SK-N-SH (cell line): ENCODE measurements around the gene DARS2. TPM values are rescaled to one million over a fixed set of nuclear protein-coding genes. Genes with fewer than 3 reads are reported as not detected.

Source experiments
- CTCF ChIA-PET: fragments of 300-600, 350-600 bp; formaldehyde crosslinking; extraction: SDS; loops from one replicate; lab custom pipeline; 2021; lab: Yijun Ruan, JAX
- POLR2A ChIA-PET: fragments of 350-600 bp; sonication (Branson Sonifier 250); formaldehyde crosslinking; extraction: SDS; loops from one replicate; lab custom pipeline; 2020; ENCODE audit warnings: antibody characterized with exemption, inconsistent platforms; lab: Yijun Ruan, JAX
- DNase-seq: peaks from one replicate; pipeline ENCODE4 v3.0.0; 2012
- H2AFZ ChIP-seq: fragments of 200-600 bp; sonication (generic); 2 replicates; pipeline ENCODE4 v1.8.1; 2016; ENCODE audit warnings: antibody characterized with exemption, mild to moderate bottlenecking, low read depth
- H3F3A ChIP-seq: fragments of 200-600 bp; sonication (generic); replicated peaks from 2 replicates; pipeline ENCODE3; 2016; ENCODE audit warnings: antibody characterized with exemption, mild to moderate bottlenecking; ENCODE audit not compliant: insufficient read depth
- H3K27ac ChIP-seq, 2 experiments: fragments of 200-500 bp in 1 of 2; fragments of 200-600 bp in 1 of 2; sonication (Bioruptor generic) in 1 of 2; sonication (generic), shearing (Covaris generic) in 1 of 2; 2 replicates each; pipeline versions ENCODE4 v1.5.1 to v1.6.1; 2014 to 2016; ENCODE audit warnings: low read depth in 2 of 2, inconsistent platforms in 1 of 2, low read length in 1 of 2, mild to moderate bottlenecking in 1 of 2, mixed read lengths in 1 of 2
- H3K27me3 ChIP-seq: fragments of 200-600 bp; sonication (generic), shearing (Covaris generic); 2 replicates; pipeline ENCODE4 v1.6.1; 2016; ENCODE audit warnings: mixed run types; ENCODE audit not compliant: insufficient read depth
- H3K36me3 ChIP-seq, 2 experiments: fragments of 200-500 bp in 1 of 2; fragments of 200-600 bp in 1 of 2; sonication (Bioruptor generic) in 1 of 2; sonication (generic) in 1 of 2; replicated peaks in 1 of 2; 2 replicates each; pipeline versions ENCODE3 to v1.5.1; 2014 to 2016; ENCODE audit warnings: low read length in 1 of 2, mild to moderate bottlenecking in 1 of 2; ENCODE audit not compliant: insufficient read depth in 2 of 2, control insufficient read depth in 1 of 2
- H3K4me1 ChIP-seq, 2 experiments: fragments of 200-500 bp in 1 of 2; fragments of 200-600 bp in 1 of 2; sonication (Bioruptor generic) in 1 of 2; sonication (generic), shearing (Covaris generic) in 1 of 2; 2 replicates each; pipeline versions ENCODE4 v1.5.1 to v1.6.1; 2014 to 2016; ENCODE audit warnings: low read depth in 1 of 2, low read length in 1 of 2, mixed run types in 1 of 2; ENCODE audit not compliant: insufficient read depth in 2 of 2, control insufficient read depth in 1 of 2
- H3K4me2 ChIP-seq: fragments of 200-600 bp; sonication (generic), shearing (Covaris generic); 2 replicates; pipeline ENCODE4 v1.6.1; 2017; ENCODE audit warnings: mixed run types
- H3K4me3 ChIP-seq, 2 experiments: fragments of 200-500 bp in 1 of 2; fragments of 200-600 bp in 1 of 2; sonication (Bioruptor generic) in 1 of 2; sonication (generic), shearing (Covaris generic) in 1 of 2; 2 replicates each; pipeline versions ENCODE4 v1.5.1 to v1.8.1; 2014 to 2016; ENCODE audit warnings: low read depth in 2 of 2, inconsistent platforms in 1 of 2, low read length in 1 of 2, mild to moderate bottlenecking in 1 of 2, mixed read lengths in 1 of 2, moderate library complexity in 1 of 2
- H3K79me2 ChIP-seq: fragments of 200-600 bp; sonication (generic); 2 replicates; pipeline ENCODE4 v1.8.1; 2017; ENCODE audit warnings: mild to moderate bottlenecking; ENCODE audit not compliant: insufficient read depth
- H3K9ac ChIP-seq: fragments of 200-600 bp; sonication (generic); 2 replicates; pipeline ENCODE4 v1.6.1; 2017; ENCODE audit warnings: mixed run types
- H3K9me2 ChIP-seq: fragments of 200-600 bp; sonication (generic); 2 replicates; pipeline ENCODE4 v1.6.1; 2017; ENCODE audit warnings: mixed run types
- H3K9me3 ChIP-seq: fragments of 200-600 bp; sonication (generic); 2 replicates; pipeline ENCODE4 v1.6.1; 2017; ENCODE audit warnings: mixed run types, mild to moderate bottlenecking, moderate library complexity
- H4K20me1 ChIP-seq: fragments of 200-600 bp; sonication (generic); 2 replicates; pipeline ENCODE4 v1.6.1; 2017; ENCODE audit warnings: mild to moderate bottlenecking, mixed run types; ENCODE audit not compliant: insufficient read depth
- CHD2 ChIP-seq: fragments of 150-350 bp; IDR thresholded peaks from 2 replicates; pipeline ENCODE4 v1.6.1; 2018; ENCODE audit warnings: low read length; ENCODE audit not compliant: partially characterized antibody
- CTCF ChIP-seq: fragments of 200-600 bp; sonication (generic); IDR thresholded peaks from 2 replicates; pipeline ENCODE4 v1.6.1; 2017; ENCODE audit warnings: antibody characterized with exemption, mild to moderate bottlenecking, moderate library complexity
- EZH2phosphoT487 ChIP-seq: fragments of 200-600 bp; sonication (generic); IDR thresholded peaks from 2 replicates; pipeline ENCODE4 v1.6.1; 2017; ENCODE audit warnings: low read depth, mixed run types, mild to moderate bottlenecking, antibody characterized with exemption, moderate library complexity, borderline replicate concordance
- FOSL2 ChIP-seq: IDR thresholded peaks from 2 replicates; pipeline ENCODE4 v1.4.0; 2012; ENCODE audit warnings: low read depth, mild to moderate bottlenecking, moderate library complexity, borderline replicate concordance
- GATA2 ChIP-seq: sonication (generic); formaldehyde crosslinking; IDR thresholded peaks from 2 replicates; pipeline ENCODE4 v1.5.0; 2020; ENCODE audit warnings: mild to moderate bottlenecking, missing genetic modification reagents
- IRF3 ChIP-seq: fragments of 150-350 bp; IDR thresholded peaks from 2 replicates; pipeline ENCODE4 v1.6.1; 2016; ENCODE audit warnings: mild to moderate bottlenecking, low read depth, low read length
- MAX ChIP-seq: IDR thresholded peaks from 2 replicates; pipeline ENCODE4 v1.4.0; 2012; ENCODE audit warnings: low read depth
- MEF2A ChIP-seq: IDR thresholded peaks from 2 replicates; pipeline ENCODE4 v1.4.0; 2012; ENCODE audit warnings: low read depth, borderline replicate concordance
- MXI1 ChIP-seq: IDR thresholded peaks from 2 replicates; pipeline ENCODE4 v1.6.1; 2012; ENCODE audit warnings: mild to moderate bottlenecking, low read depth, low read length, improper control_type of control experiment
- NFIC ChIP-seq: IDR thresholded peaks from 2 replicates; pipeline ENCODE4 v1.4.0; 2012; ENCODE audit warnings: borderline replicate concordance
- NRF1 ChIP-seq: IDR thresholded peaks from 2 replicates; pipeline ENCODE4 v1.6.1; 2012; ENCODE audit warnings: low read depth, mild to moderate bottlenecking, low read length
- RAD21 ChIP-seq: IDR thresholded peaks from 2 replicates; pipeline ENCODE4 v1.6.1; 2012; ENCODE audit warnings: mild to moderate bottlenecking, low read length
- RXRA ChIP-seq: IDR thresholded peaks from 2 replicates; pipeline ENCODE4 v1.4.0; 2012; ENCODE audit warnings: low read depth, mild to moderate bottlenecking, borderline replicate concordance
- TAF1 ChIP-seq: IDR thresholded peaks from 2 replicates; pipeline ENCODE4 v1.6.1; 2012; ENCODE audit warnings: low read depth, mild to moderate bottlenecking, low read length, moderate library complexity, borderline replicate concordance
- USF1 ChIP-seq: IDR thresholded peaks from 2 replicates; pipeline ENCODE4 v1.4.0; 2012; ENCODE audit warnings: low read depth, borderline replicate concordance
- WGBS: methylation state at CpG from one replicate; pipeline ENCODE4 v1.1.6; 2017; ENCODE audit warnings: low lambda C conversion rate; 5-methylcytosine and 5-hydroxymethylcytosine counted together
- polyA plus RNA-seq, 3 experiments: library from polyadenylated mRNA; depleted of rRNA; stranded (reverse); fragments of >200 nt; gene quantifications; 2 replicates each; pipeline ENCODE4 v1.2.3, GENCODE V29; 2012
- TF ChIP-seq, protein P1 (sequence below): fragments of 150-350 bp; IDR thresholded peaks from 2 replicates; pipeline ENCODE4 v1.6.1; 2017; ENCODE audit warnings: antibody characterized with exemption, low read length, low read depth, borderline replicate concordance

Gene DARS2
- polyA plus RNA-seq, 1 of the 3 experiments (the other 2 are of a cell fraction) = 17.1 TPM

- no peak for DNase-seq
- H2AFZ ChIP-seq = no peak overlapping the region
- no peak overlapping the region for H3K9ac ChIP-seq
- H3K9me3 ChIP-seq = no peaks in the 10 kb centered on the region
- no peak overlapping the region for H3K4me2 ChIP-seq
- POLR2A ChIA-PET = no interaction called here
- peaks cover 33 to 61% of the 10 kb centered on the region in 2 experiments for H3K36me3 ChIP-seq
- H4K20me1 ChIP-seq = no peaks in the 10 kb centered on the region
- TF ChIP-seq EZH2phosphoT487 (no peak), CHD2 (no peak)
- no peak overlapping the region for H3K4me3 ChIP-seq
- no peaks in the 10 kb centered on the region for H3K4me1 ChIP-seq
- no peaks in the 10 kb centered on the region for H3K27me3 ChIP-seq
- H3K27ac ChIP-seq = no peak overlapping the region
- no peaks in the 10 kb centered on the region for H3F3A ChIP-seq
- no peaks in the 10 kb centered on the region; the same call in 1 of the 2 replicates for H3K79me2 ChIP-seq
- CTCF ChIA-PET = interaction anchor here (1.1 kb wide), 1 partner anchor 45 kb away, joined by 3 read pairs; no protein-coding TSS in a partner anchor
- no peaks in the 10 kb centered on the region for H3K9me2 ChIP-seq
Observed at GRCh38 chr1:173888749-173889148, 64.3 kb downstream of the DARS2 start.

DNA sequence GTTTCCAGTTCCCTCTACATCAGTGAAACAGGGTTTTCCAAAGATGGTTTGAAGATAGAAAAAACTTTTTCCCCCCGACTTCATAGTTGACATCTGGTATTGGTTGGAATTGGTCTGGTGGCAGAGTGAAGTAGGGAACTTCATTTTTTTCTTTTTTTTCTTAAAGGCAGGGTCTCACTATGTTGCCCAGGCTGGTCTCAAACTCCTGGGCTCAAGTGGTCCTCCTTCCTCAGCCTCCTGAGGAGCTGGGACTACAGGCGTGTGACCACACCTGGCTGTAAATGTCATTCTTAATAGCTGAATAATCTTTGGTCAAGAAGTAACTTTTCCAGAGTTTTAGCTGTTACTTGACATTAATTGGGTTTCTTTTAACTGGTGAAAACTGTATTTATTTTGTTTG is 65.4 kb downstream of the DARS2 start:
- Histone ChIP-seq H2AFZ (no peak overlapping the region), H3K4me3 (no peak overlapping the region), H3K9ac (no peak overlapping the region)
- no peak for TF ChIP-seq MAX
- no peak for TF ChIP-seq CHD2
- no peak for TF ChIP-seq RXRA
- TF ChIP-seq MXI1 = no peak
- TF ChIP-seq GATA2 (CRISPR knock-in tag) = no peak
- TF ChIP-seq USF1 = no peak
- no peak for TF ChIP-seq CTCF
- TF ChIP-seq IRF3 = no peak
- TF ChIP-seq, protein P1, sequence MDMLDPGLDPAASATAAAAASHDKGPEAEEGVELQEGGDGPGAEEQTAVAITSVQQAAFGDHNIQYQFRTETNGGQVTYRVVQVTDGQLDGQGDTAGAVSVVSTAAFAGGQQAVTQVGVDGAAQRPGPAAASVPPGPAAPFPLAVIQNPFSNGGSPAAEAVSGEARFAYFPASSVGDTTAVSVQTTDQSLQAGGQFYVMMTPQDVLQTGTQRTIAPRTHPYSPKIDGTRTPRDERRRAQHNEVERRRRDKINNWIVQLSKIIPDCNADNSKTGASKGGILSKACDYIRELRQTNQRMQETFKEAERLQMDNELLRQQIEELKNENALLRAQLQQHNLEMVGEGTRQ = no peak
- TF ChIP-seq FOSL2 = no peak
- no peak for TF ChIP-seq MEF2A
- TF ChIP-seq NRF1 = no peak
- no peak for TF ChIP-seq NFIC
- no peak for TF ChIP-seq RAD21
- TF ChIP-seq TAF1 = no peak
- TF ChIP-seq, all 33 proteins: peak for 0
- Histone ChIP-seq H3K27me3 (no peaks in the 10 kb centered on the region), H3K79me2 (no peaks in the 10 kb centered on the region), H3K4me2 (no peak overlapping the region), H3K4me1 (no peaks in the 10 kb centered on the region), H4K20me1 (no peaks in the 10 kb centered on the region), H3K36me3 (peaks cover 36 to 68% of the 10 kb centered on the region in 2 experiments), H3F3A (no peaks in the 10 kb centered on the region), H3K9me2 (no peaks in the 10 kb centered on the region), H3K27ac (no peak overlapping the region), H3K9me3 (no peaks in the 10 kb centered on the region)
- POLR2A ChIA-PET = no interaction called here
- CTCF ChIA-PET = no interaction called here
- 93% methylated on average over 2 of the region's 2 CpGs for WGBS
- no peak for DNase-seq
